ENCODE results near the gene CCDC122.
A peak's percentile ranks its signal among the peaks of the same experiment; 100 is the strongest.

Gene CCDC122

GRCh38 chr13:43895940-43896339 lies 16.4 kb upstream of the CCDC122 start:
- H3K9me3 Mint-ChIP-seq = no peaks in the 10 kb centered on the region
- no peak overlapping the region for H3K4me3 Mint-ChIP-seq
- no peak for DNase-seq (ENCODE audit: low spot score in 2 of 2)
- no peaks in the 10 kb centered on the region for H3K4me1 Mint-ChIP-seq
- H3K27me3 Mint-ChIP-seq = peaks cover 25% of the 10 kb centered on the region
- H3K27ac Mint-ChIP-seq (ENCODE audit: low read depth) = no peak overlapping the region
- H3K36me3 Mint-ChIP-seq (ENCODE audit: insufficient read depth) = no peaks in the 10 kb centered on the region
- ATAC-seq (replicated peaks; ENCODE audit: extremely low read depth, poor library complexity, severe bottlenecking) = no peak

GRCh38 chr13:43894438-43894837 lies 14.9 kb upstream of the CCDC122 start:
- H3K4me1 Mint-ChIP-seq = no peaks in the 10 kb centered on the region
- DNase-seq (ENCODE audit: low spot score in 2 of 2) (no peak), ATAC-seq (replicated peaks; ENCODE audit: extremely low read depth, poor library complexity, severe bottlenecking) (no peak)
- no peaks in the 10 kb centered on the region for H3K9me3 Mint-ChIP-seq
- H3K36me3 Mint-ChIP-seq (ENCODE audit: insufficient read depth) = peaks cover 2% of the 10 kb centered on the region
- H3K4me3 Mint-ChIP-seq = no peak overlapping the region
- H3K27ac Mint-ChIP-seq (ENCODE audit: low read depth) = no peak overlapping the region
- H3K27me3 Mint-ChIP-seq = peaks cover 16% of the 10 kb centered on the region

GRCh38 chr13:43884222-43884621 lies 4.7 kb upstream of the CCDC122 start:
- no peaks in the 10 kb centered on the region for H3K27me3 Mint-ChIP-seq
- no peak overlapping the region for H3K4me3 Mint-ChIP-seq
- ATAC-seq (replicated peaks; ENCODE audit: extremely low read depth, poor library complexity, severe bottlenecking) = no peak
- DNase-seq (ENCODE audit: low spot score in 2 of 2) = no peak
- no peaks in the 10 kb centered on the region for H3K9me3 Mint-ChIP-seq
- no peak overlapping the region for H3K27ac Mint-ChIP-seq (ENCODE audit: low read depth)
- peaks cover under 1% of the 10 kb centered on the region for H3K36me3 Mint-ChIP-seq (ENCODE audit: insufficient read depth)
- H3K4me1 Mint-ChIP-seq = peaks cover 7% of the 10 kb centered on the region

GRCh38 chr13:43883631-43884030 lies 4.1 kb upstream of the CCDC122 start:
- Mint-ChIP-seq H3K27ac (ENCODE audit: low read depth) (no peak overlapping the region), H3K4me3 (no peak overlapping the region), H3K27me3 (no peaks in the 10 kb centered on the region), H3K9me3 (no peaks in the 10 kb centered on the region), H3K4me1 (peaks cover 8% of the 10 kb centered on the region), H3K36me3 (ENCODE audit: insufficient read depth) (peaks cover 2% of the 10 kb centered on the region)
- DNase-seq (ENCODE audit: low spot score in 2 of 2) (no peak), ATAC-seq (replicated peaks; ENCODE audit: extremely low read depth, poor library complexity, severe bottlenecking) (no peak)

- Mint-ChIP-seq H3K4me1 (peaks cover 13% of the 10 kb centered on the region), H3K4me3 (no peak overlapping the region), H3K27ac (ENCODE audit: low read depth) (no peak overlapping the region), H3K9me3 (no peaks in the 10 kb centered on the region), H3K36me3 (ENCODE audit: insufficient read depth) (peaks cover 2% of the 10 kb centered on the region), H3K27me3 (no peaks in the 10 kb centered on the region)
- DNase-seq (ENCODE audit: low spot score in 2 of 2) (no peak), ATAC-seq (replicated peaks; ENCODE audit: extremely low read depth, poor library complexity, severe bottlenecking) (no peak)
Observed at GRCh38 chr13:43881580-43881979, 2.0 kb upstream of the CCDC122 start.

GRCh38 chr13:43880926-43881325 lies 1.4 kb upstream of the CCDC122 start:
- no peak for DNase-seq (ENCODE audit: low spot score in 2 of 2)
- Mint-ChIP-seq H3K36me3 (ENCODE audit: insufficient read depth) (peaks cover 2% of the 10 kb centered on the region), H3K9me3 (no peaks in the 10 kb centered on the region), H3K4me1 (peaks cover 13% of the 10 kb centered on the region), H3K27me3 (no peaks in the 10 kb centered on the region), H3K4me3 (peak overlapping the region; percentile 86), H3K27ac (ENCODE audit: low read depth) (no peak overlapping the region)
- no peak for ATAC-seq (replicated peaks; ENCODE audit: extremely low read depth, poor library complexity, severe bottlenecking)

GRCh38 chr13:43880214-43880855 lies 795 bp upstream of the CCDC122 start:
- Mint-ChIP-seq H3K9me3 (no peaks in the 10 kb centered on the region), H3K4me3 (peak overlapping the region; percentile 86), H3K27me3 (no peaks in the 10 kb centered on the region), H3K4me1 (peaks cover 13% of the 10 kb centered on the region), H3K27ac (ENCODE audit: low read depth) (peak overlapping the region; percentile 91), H3K36me3 (ENCODE audit: insufficient read depth) (peaks cover 2% of the 10 kb centered on the region)
- ATAC-seq (replicated peaks; ENCODE audit: extremely low read depth, poor library complexity, severe bottlenecking) (no peak), DNase-seq (ENCODE audit: low spot score in 2 of 2) (no peak)

GRCh38 chr13:43879755-43880181 lies 228 bp upstream of the CCDC122 start, which contains the start of gene LACC1:
Gene LACC1 (plus strand): TSS chr13:43879904. CDS start chr13:43880986, 1,082 bp downstream.
- H3K27ac Mint-ChIP-seq (ENCODE audit: low read depth) = peak within 1 kb of the TSS; percentile 91
- peaks cover 13% of the 10 kb centered on the region for H3K4me1 Mint-ChIP-seq
- H3K4me3 Mint-ChIP-seq = peak within 1 kb of the TSS; percentile 86
- peaks cover 2% of the 10 kb centered on the region for H3K36me3 Mint-ChIP-seq (ENCODE audit: insufficient read depth)
- ATAC-seq (replicated peaks; ENCODE audit: extremely low read depth, poor library complexity, severe bottlenecking) = peak; percentile 57
- no peaks in the 10 kb centered on the region for H3K9me3 Mint-ChIP-seq
- no peaks in the 10 kb centered on the region for H3K27me3 Mint-ChIP-seq
- DNase-seq (ENCODE audit: low spot score in 2 of 2) = peak; percentile 11 to 16

GRCh38 chr13:43877766-43878165 lies 1.8 kb downstream of the CCDC122 start:
- Mint-ChIP-seq H3K9me3 (no peaks in the 10 kb centered on the region), H3K4me3 (peak overlapping the region; percentile 86), H3K4me1 (peaks cover 13% of the 10 kb centered on the region), H3K27ac (ENCODE audit: low read depth) (peak overlapping the region; percentile 29), H3K36me3 (ENCODE audit: insufficient read depth) (peaks cover 2% of the 10 kb centered on the region), H3K27me3 (no peaks in the 10 kb centered on the region)
- DNase-seq (ENCODE audit: low spot score in 2 of 2) (no peak), ATAC-seq (replicated peaks; ENCODE audit: extremely low read depth, poor library complexity, severe bottlenecking) (no peak)

GRCh38 chr13:43877326-43877725 lies 2.2 kb downstream of the CCDC122 start:
- DNase-seq (ENCODE audit: low spot score in 2 of 2) = no peak
- no peaks in the 10 kb centered on the region for H3K9me3 Mint-ChIP-seq

GRCh38 chr13:43876366-43876765 lies 3.2 kb downstream of the CCDC122 start:
- H3K9me3 Mint-ChIP-seq = no peaks in the 10 kb centered on the region
- no peak for DNase-seq (ENCODE audit: low spot score in 2 of 2)
- H3K4me3 Mint-ChIP-seq = no peak overlapping the region
- ATAC-seq (replicated peaks; ENCODE audit: extremely low read depth, poor library complexity, severe bottlenecking) = no peak
- peaks cover 13% of the 10 kb centered on the region for H3K4me1 Mint-ChIP-seq
- no peak overlapping the region for H3K27ac Mint-ChIP-seq (ENCODE audit: low read depth)
- H3K27me3 Mint-ChIP-seq = no peaks in the 10 kb centered on the region
- peaks cover 2% of the 10 kb centered on the region for H3K36me3 Mint-ChIP-seq (ENCODE audit: insufficient read depth)

More at GRCh38 chr13:43877326-43877725, 2.2 kb downstream of the CCDC122 start:
- peaks cover 2% of the 10 kb centered on the region for H3K36me3 Mint-ChIP-seq (ENCODE audit: insufficient read depth)
- no peaks in the 10 kb centered on the region for H3K27me3 Mint-ChIP-seq
- H3K27ac Mint-ChIP-seq (ENCODE audit: low read depth) = peak overlapping the region; percentile 29
- H3K4me1 Mint-ChIP-seq = peaks cover 13% of the 10 kb centered on the region
- peak overlapping the region; percentile 86 for H3K4me3 Mint-ChIP-seq
- ATAC-seq (replicated peaks; ENCODE audit: extremely low read depth, poor library complexity, severe bottlenecking) = no peak

- Mint-ChIP-seq H3K4me1 (peaks cover 6% of the 10 kb centered on the region), H3K27me3 (no peaks in the 10 kb centered on the region), H3K27ac (ENCODE audit: low read depth) (no peak overlapping the region), H3K9me3 (no peaks in the 10 kb centered on the region), H3K4me3 (no peak overlapping the region), H3K36me3 (ENCODE audit: insufficient read depth) (peaks cover 2% of the 10 kb centered on the region)
- no peak for DNase-seq (ENCODE audit: low spot score in 2 of 2)
- ATAC-seq (replicated peaks; ENCODE audit: extremely low read depth, poor library complexity, severe bottlenecking) = no peak
Observed at GRCh38 chr13:43874504-43875092, 4.9 kb downstream of the CCDC122 start.

- ATAC-seq (replicated peaks; ENCODE audit: extremely low read depth, poor library complexity, severe bottlenecking) (no peak), DNase-seq (ENCODE audit: low spot score in 2 of 2) (no peak)
- Mint-ChIP-seq H3K4me3 (no peak overlapping the region), H3K36me3 (ENCODE audit: insufficient read depth) (no peaks in the 10 kb centered on the region), H3K27me3 (no peaks in the 10 kb centered on the region), H3K9me3 (no peaks in the 10 kb centered on the region), H3K27ac (ENCODE audit: low read depth) (no peak overlapping the region), H3K4me1 (no peaks in the 10 kb centered on the region)
Observed at GRCh38 chr13:43872181-43872580, 7.4 kb downstream of the CCDC122 start.

Data from central memory CD8-positive, alpha-beta T cell (primary cell).